DMS153 treated with DMSO at 0.1 percent for 48 hours (cell line): ENCODE results near the gene PSG2.
"Not testable (repeated sequence)": the region's sequence is repeated elsewhere in the genome, so short reads cannot be mapped to it uniquely, and the experiment has no call there.

Experiments used
- DNase-seq: peaks from one replicate; lab custom pipeline; 2025; ENCODE audit not compliant: unreplicated experiment; lab: John Stamatoyannopoulos, UW

The PSG2 gene

DNA sequence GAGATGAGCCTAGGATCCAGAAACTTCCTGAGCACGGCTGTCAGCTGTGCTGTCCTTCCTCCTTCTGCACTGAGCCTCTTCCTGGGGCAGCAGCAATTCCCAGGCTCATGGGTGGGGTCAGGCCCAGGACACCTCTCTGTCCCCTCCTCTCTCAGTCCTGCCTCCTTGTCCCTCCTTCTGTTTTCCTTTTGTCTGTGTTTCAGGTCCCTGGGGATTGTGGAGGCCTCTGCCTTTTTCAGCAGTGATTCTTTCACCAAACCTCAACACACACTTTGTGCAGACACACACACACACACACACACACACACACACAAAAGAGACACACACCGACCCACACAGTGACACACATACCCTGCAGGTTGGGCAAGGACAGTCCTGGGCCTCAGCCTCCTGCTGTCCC lies at the start of gene PSG2:
Gene PSG2, minus strand, starts transcription at position 101 of the 400 bp plus-strand sequence. CDS start 132 bp downstream, outside the sequence.
- DNase-seq, result not testable (repeated sequence)

GRCh38 chr19:43131281-43131842 lies 48.9 kb upstream of the PSG2 start:
- peak; percentile 85 for DNase-seq

GRCh38 chr19:43129197-43129596 lies 46.7 kb upstream of the PSG2 start:
- DNase-seq, result not testable (repeated sequence)

DNA sequence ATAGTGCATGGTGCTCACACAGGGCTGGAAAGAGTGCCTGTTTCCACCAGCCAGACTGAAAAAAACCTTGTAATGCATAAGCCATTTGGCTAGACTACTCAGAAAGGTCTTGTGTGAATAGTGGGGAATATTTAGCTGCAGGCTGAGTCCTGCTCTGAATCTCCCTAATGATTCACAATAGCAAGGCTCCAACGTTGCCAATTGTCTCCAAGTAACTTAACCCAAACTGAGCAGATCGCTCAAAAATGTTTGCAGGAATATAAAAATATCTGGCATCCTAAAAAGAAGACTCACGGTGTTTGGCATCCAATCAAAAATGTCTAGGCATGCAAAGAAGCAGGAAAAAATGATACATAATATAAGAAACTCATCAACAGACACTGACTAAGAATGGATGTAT lies 44.8 kb upstream of the PSG2 start:
- not testable (repeated sequence) for DNase-seq

GRCh38 chr19:43126720-43127119 lies 44.2 kb upstream of the PSG2 start:
- DNase-seq, result no peak

GRCh38 chr19:43124360-43124759 lies 41.9 kb upstream of the PSG2 start:
- DNase-seq, result no peak

- not testable (repeated sequence) for DNase-seq
These were observed 38.0 kb upstream of the PSG2 start for GRCh38 chr19:43120433-43121026.

DNA sequence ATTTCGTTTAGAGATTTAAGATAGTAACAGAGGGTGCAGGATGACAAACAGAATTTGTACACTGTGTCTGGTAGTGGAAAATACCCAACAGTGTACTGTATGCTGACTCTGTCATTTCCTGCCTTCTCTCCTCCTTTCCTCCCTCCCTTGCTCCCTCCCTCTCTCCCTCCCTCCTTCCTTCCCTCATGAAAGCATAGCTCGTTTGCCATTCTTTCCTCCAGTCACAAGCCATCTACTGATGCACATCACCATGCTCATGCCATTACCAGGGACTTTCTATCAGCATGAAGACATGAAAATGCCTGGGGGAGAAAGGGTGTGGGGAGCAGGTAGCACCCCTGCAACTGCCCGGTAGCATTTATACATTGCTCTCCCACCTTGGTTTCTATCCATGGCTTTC lies 37.0 kb upstream of the PSG2 start:
- not testable (repeated sequence) for DNase-seq

- DNase-seq, result not testable (repeated sequence)
These were observed 33.9 kb upstream of the PSG2 start for GRCh38 chr19:43116421-43116820.

DNA sequence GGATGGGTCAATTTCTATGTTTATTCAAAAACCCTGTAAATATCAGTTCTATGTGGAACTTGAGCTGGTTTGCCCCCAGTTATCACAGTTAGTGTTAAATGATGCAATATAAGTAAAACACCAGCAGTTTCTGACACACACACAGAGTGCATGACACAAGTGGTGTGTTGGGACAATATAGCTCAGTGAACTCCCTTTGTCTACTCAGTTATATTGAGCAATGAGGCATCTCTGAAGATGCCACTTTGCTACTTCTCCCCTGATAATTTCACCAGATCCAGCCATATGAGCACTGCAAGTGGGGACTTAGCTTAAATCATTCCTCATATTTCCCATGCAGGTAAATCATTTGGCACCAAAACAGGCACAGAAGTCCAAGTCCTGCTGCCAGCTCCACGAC lies 33.0 kb upstream of the PSG2 start:
- not testable (repeated sequence) for DNase-seq

- not testable (repeated sequence) for DNase-seq
These were observed 32.6 kb upstream of the PSG2 start for GRCh38 chr19:43115064-43115463.

- DNase-seq, result not testable (repeated sequence)
These were observed 32.1 kb upstream of the PSG2 start for GRCh38 chr19:43114626-43115025.

DNA sequence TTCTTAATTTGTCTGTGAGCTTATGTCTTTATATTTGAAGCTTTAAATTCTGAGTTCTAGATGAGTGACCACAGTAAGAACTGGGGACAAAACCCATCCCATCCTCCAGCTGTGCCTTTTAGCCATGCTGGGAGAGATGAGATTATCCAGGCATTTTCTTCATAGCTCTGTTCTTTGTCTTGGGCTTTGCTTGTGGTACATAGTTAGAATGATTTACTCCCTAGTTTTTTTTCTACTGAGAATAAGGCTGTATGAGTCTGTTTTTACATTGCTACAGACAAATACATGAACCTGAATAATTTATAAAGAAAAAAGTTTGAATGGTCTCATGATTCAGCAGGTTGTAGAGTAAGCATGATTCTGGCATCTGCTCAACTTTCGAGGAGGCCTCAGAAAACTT lies 24.9 kb upstream of the PSG2 start:
- DNase-seq, result not testable (repeated sequence)

GRCh38 chr19:43105496-43105895 lies 23.0 kb upstream of the PSG2 start:
- DNase-seq, result no peak

- DNase-seq, result peak; percentile 52
These were observed 21.8 kb upstream of the PSG2 start for GRCh38 chr19:43104215-43104850.

DNA sequence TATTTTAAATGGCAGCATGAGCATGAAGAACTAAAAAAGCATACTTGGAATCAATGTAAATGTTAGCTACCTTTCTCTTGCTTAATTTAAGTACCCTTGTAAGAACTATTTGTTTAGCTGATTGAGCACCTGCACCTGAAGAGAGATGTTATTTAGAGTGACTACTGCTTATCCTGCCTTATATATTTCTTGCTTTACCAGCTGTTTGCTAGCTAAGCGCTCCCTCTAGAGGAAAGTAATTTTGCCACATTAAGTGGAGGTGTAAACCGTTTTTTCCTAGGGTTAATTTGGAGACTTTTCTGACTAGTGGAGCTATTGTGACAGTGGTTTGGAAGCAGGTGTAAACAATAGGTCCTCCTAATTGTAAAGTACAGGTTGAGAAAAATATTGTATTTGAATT lies 19.4 kb upstream of the PSG2 start:
- DNase-seq, result no peak

GRCh38 chr19:43098416-43098815 lies 15.9 kb upstream of the PSG2 start:
- DNase-seq, result not testable (repeated sequence)

DNA sequence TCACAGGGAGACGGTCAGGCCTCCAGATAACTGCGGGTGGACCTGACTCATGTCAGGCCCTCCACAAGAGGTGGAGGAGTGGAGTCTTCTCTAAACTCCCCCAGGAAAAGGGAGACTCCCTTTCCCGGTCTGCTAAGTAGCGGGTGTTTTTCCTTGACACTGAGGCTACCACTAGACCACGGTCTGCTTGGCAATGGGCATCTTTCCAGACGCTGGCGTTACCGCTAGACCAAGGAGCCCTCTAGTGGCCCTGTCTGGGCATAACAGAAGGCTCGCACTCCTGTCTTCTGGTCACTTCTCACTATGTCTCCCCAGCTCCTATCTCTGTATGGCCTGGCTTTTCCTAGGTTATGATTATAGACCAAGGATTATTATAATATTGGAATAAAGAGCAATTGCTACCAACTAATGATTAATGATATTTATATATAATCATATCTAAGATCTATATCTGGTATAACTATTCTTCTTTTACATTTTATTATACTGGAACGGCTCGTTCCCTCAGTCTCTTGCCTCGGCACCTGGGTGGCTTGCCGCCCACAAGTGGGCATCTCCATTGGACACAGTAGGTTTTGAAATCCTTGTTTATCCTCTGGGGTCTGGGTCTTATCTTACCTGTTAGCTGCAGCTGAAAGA lies 5.3 kb upstream of the PSG2 start:
- DNase-seq, result not testable (repeated sequence)

DNA sequence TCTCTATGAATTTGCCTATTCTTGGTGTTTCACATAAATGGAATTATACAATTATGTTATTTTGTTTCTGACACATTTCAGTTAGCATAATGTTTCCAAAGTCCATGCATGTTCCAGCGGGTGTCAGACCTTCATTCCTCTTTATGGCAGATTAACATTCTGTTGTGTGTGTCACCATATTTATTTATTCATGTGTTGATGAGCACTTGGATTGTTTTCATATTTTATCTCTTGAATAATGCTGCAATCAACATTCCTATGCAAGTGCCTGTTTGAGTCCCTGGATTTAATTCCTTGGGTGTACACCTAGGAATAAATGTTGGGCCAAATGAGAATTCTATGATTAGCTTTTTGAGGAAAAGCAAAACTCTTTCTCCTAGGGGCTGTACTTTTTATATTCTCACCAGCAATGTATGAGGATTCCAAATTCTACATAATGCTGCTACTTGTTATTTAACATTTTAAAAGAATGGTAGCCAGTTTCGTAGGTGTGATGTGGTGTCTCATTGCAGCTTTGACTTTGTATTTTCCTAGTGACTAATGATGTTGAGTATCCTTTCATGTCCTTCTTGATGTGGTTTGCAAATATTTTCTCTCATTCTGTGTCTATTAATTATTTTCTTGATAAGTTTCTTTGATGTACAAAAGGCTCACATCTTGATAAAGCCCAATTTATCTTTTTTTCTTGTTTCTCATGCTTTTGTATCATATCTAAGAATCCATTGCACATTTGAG lies 3.5 kb upstream of the PSG2 start:
- not testable (repeated sequence) for DNase-seq

DNA sequence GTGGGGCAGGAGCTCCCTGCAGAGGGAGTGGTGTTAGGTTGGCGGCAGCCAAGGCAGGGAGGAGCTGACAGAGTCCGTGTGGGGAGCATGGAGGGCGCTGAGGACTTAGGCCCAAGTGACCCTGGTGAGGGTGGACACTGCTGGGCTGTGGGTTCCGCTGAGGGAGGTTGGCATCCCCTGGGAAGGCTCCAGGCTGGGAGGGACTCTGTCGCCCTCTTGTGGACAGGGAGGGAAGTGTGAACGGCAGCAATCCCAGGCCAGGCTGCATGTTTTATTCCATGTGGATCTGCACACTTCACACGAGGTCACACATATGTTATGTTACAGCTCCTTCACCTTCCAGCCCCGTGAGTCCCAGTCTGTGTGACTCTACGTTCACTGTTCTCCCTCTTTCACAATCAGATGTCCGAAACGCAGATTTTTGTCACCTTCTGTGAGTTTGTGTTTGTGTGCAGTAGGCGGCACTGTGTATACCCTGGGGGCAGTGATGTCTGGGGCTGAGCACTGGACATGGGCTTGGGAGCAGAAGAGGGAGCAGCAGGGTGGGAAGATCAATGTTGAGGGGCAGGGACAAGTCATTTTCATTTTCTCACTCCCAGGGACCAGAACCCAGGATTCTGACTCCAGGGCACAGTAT lies 1.8 kb upstream of the PSG2 start:
- DNase-seq, result not testable (repeated sequence)

DNA sequence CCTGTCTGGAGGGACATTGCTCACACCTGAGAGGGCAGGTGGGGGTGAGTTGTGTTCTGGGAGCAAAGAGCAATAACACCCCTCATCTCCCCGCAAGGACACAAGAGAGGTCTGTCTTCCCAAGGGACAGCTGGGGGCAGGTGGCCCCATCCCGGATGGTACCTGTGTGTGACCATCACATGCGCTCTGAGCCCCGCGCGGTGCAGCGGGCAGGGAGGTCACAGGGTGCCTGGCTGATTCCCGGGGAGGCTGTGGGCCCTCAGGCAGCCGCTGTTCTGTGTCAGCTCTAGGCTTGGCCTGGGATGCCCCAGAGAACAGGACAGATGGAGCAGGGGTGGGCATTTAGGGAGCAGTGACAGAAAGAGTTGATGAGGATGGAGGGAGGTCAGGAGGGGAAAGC lies 1.2 kb upstream of the PSG2 start:
- not testable (repeated sequence) for DNase-seq
